Measurements from ENCODE around the gene TUBE1.

TUBE1 gene

GRCh38 chr6:112100561-112100960, 13.3 kb upstream of the TUBE1 start:
- Mint-ChIP-seq H3K27ac (no peak overlapping the region), H3K36me3 (ENCODE audit: low read depth) (no peaks in the 10 kb centered on the region)

GRCh38 chr6:112096901-112097300, 9.6 kb upstream of the TUBE1 start:
- Mint-ChIP-seq H3K4me3 (no peak overlapping the region), H3K4me1 (ENCODE audit: low read depth) (peaks cover 4% of the 10 kb centered on the region), H3K9me3 (no peaks in the 10 kb centered on the region), H3K27ac (no peak overlapping the region), H3K27me3 (peaks cover 7% of the 10 kb centered on the region), H3K36me3 (ENCODE audit: low read depth) (no peaks in the 10 kb centered on the region)
- intact Hi-C loops (cut with micrococcal nuclease): no loop called here

More at GRCh38 chr6:112100561-112100960, 13.3 kb upstream of the TUBE1 start:
- Mint-ChIP-seq H3K9me3 (peaks cover 9% of the 10 kb centered on the region), H3K4me1 (ENCODE audit: low read depth) (no peaks in the 10 kb centered on the region), H3K4me3 (no peak overlapping the region), H3K27me3 (peaks cover 14% of the 10 kb centered on the region)
- intact Hi-C loops (cut with micrococcal nuclease): no loop called here

GRCh38 chr6:112087916-112088315, 634 bp upstream of the TUBE1 start:
- H3K9me3 Mint-ChIP-seq: no peaks in the 10 kb centered on the region

DNA sequence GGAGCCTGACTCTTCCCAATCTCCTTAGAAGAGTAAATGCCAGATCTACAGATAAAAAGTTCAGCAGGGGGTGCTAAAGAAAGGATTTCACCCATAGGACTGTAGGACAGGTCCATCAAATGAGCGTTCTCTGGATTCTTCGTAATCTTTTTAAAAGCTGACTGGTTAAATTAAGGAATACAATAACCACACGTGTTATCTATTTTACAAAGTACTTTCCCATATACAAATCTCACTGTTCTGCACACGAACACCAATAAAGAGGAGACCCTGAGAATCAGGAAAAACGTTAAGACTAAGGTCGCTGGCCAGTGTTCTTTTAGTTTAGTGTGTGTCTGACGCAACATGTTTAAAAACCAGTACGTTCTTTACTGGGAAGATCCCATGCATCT, 542 bp downstream of the TUBE1 start:
- Mint-ChIP-seq H3K27me3 (peaks cover 8% of the 10 kb centered on the region), H3K4me1 (ENCODE audit: low read depth) (peaks cover 12% of the 10 kb centered on the region), H3K36me3 (ENCODE audit: low read depth) (no peaks in the 10 kb centered on the region), H3K4me3 (no peak overlapping the region), H3K27ac (no peak overlapping the region), H3K9me3 (no peaks in the 10 kb centered on the region)
- intact Hi-C loops (cut with micrococcal nuclease): loop anchor here (1.0 kb wide), 1 partner anchor 77 kb away; no protein-coding TSS in a partner anchor

More at GRCh38 chr6:112087916-112088315, 634 bp upstream of the TUBE1 start:
- H3K36me3 Mint-ChIP-seq (ENCODE audit: low read depth): no peaks in the 10 kb centered on the region
- peaks cover 8% of the 10 kb centered on the region for H3K27me3 Mint-ChIP-seq
- intact Hi-C loops (cut with micrococcal nuclease): loop anchor here (1.0 kb wide), 1 partner anchor 75 kb away; no protein-coding TSS in a partner anchor
- H3K4me1 Mint-ChIP-seq (ENCODE audit: low read depth): peaks cover 17% of the 10 kb centered on the region
- no peak overlapping the region for H3K4me3 Mint-ChIP-seq
- no peak overlapping the region for H3K27ac Mint-ChIP-seq

DNA sequence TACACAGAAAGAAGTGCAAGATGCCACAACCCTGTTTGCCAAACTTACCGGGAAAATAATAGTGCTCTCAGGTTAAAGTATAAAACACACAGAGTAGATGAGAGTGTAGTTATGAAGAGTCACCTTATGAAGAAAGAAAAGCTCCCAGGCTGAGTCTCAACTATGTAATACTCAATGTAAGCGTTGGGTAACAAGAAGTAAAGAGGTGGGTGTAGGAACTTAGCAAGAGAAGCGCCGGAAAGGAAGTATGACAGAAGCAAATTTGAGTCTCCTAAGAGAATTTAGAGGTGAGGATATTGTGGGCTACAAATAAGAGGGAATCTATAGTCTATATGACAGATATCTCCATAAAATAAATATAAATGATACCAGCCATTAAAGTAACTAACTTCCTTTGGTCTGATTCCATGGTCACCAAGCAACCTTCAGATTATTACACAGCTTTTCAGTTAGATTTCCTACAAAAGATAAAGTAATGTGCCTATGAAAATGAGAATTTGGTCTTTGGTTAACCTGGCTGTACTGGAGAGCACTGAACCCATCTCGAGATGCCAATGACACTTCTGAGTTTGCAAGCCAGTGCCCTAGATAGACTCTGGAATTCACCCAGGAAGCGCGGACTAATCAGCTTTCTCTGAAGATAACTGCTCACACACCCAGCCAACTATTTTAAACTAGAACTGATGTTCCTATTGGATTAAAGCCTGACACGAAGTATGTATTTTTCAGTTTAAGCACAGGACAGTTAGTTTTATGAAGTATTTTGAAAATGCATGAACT, 1.8 kb downstream of the TUBE1 start:
- intact Hi-C loops (cut with micrococcal nuclease): no loop called here
- Mint-ChIP-seq H3K9me3 (no peaks in the 10 kb centered on the region), H3K4me1 (ENCODE audit: low read depth) (peaks cover 9% of the 10 kb centered on the region), H3K27ac (no peak overlapping the region), H3K27me3 (peaks cover 8% of the 10 kb centered on the region), H3K36me3 (ENCODE audit: low read depth) (no peaks in the 10 kb centered on the region), H3K4me3 (no peak overlapping the region)

GRCh38 chr6:112081569-112081968, 5.7 kb downstream of the TUBE1 start:
- Mint-ChIP-seq H3K27ac (no peak overlapping the region), H3K36me3 (ENCODE audit: low read depth) (peaks cover 7% of the 10 kb centered on the region), H3K4me1 (ENCODE audit: low read depth) (peaks cover 9% of the 10 kb centered on the region), H3K4me3 (no peak overlapping the region), H3K27me3 (no peaks in the 10 kb centered on the region), H3K9me3 (no peaks in the 10 kb centered on the region)
- intact Hi-C loops (cut with micrococcal nuclease): no loop called here

DNA sequence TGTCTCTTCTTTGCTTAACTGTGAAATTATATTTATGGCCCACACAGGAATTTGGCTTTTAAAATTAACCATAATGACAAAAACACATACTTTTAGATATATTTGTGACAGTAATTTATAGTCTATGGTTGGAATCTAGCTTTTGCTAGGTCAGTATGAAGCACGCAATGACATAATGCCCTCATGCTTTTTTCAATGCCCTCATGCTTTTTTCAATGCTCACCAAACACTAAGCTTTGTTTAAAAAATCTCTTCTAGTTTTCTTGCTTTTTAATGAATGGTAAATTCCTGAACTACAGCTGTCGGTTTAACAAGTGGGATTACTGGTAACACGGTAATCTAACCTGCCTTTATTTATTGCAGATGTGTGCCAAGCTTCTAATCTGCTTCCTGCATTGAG, 20.7 kb downstream of the TUBE1 start:
- intact Hi-C loops (cut with micrococcal nuclease): no loop called here
- Mint-ChIP-seq H3K4me1 (ENCODE audit: low read depth) (no peaks in the 10 kb centered on the region), H3K36me3 (ENCODE audit: low read depth) (peaks cover 7% of the 10 kb centered on the region)

GRCh38 chr6:112065426-112065986, 21.8 kb downstream of the TUBE1 start:
- Mint-ChIP-seq H3K4me1 (ENCODE audit: low read depth) (no peaks in the 10 kb centered on the region), H3K27me3 (peaks cover 4% of the 10 kb centered on the region), H3K36me3 (ENCODE audit: low read depth) (peaks cover 7% of the 10 kb centered on the region), H3K27ac (no peak overlapping the region), H3K9me3 (no peaks in the 10 kb centered on the region), H3K4me3 (no peak overlapping the region)
- intact Hi-C loops (cut with micrococcal nuclease): no loop called here

More for the DNA sequence above, 20.7 kb downstream of the TUBE1 start:
- Mint-ChIP-seq H3K27ac (no peak overlapping the region), H3K4me3 (no peak overlapping the region), H3K9me3 (no peaks in the 10 kb centered on the region), H3K27me3 (peaks cover 4% of the 10 kb centered on the region)

DNA sequence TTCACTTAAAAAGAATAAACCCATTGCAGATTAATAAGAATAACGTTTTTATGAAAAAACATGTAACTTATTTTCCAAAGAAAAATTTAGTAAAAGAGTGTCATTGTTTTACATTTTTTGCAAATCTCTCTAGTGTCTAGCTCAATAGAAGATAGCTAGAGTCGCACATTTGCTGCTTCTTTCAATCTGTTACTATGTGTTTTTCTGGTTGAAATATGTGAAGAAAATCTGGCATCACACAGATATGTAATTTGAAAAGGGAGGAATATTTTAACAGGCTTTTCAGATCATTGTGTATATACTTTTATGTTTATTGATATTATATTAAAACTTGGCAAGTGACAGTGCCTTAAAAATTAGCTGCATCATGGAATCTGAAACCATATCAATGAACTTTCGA, 24.3 kb downstream of the TUBE1 start:
- no peaks in the 10 kb centered on the region for H3K36me3 Mint-ChIP-seq (ENCODE audit: low read depth)
- no peak overlapping the region for H3K27ac Mint-ChIP-seq
- H3K4me3 Mint-ChIP-seq: no peak overlapping the region
- intact Hi-C loops (cut with micrococcal nuclease): no loop called here
- H3K9me3 Mint-ChIP-seq: no peaks in the 10 kb centered on the region
- peaks cover 4% of the 10 kb centered on the region for H3K27me3 Mint-ChIP-seq
- H3K4me1 Mint-ChIP-seq (ENCODE audit: low read depth): no peaks in the 10 kb centered on the region

GRCh38 chr6:112061605-112062004, 25.7 kb downstream of the TUBE1 start:
- H3K9me3 Mint-ChIP-seq: no peaks in the 10 kb centered on the region
- no peaks in the 10 kb centered on the region for H3K36me3 Mint-ChIP-seq (ENCODE audit: low read depth)
- H3K4me1 Mint-ChIP-seq (ENCODE audit: low read depth): no peaks in the 10 kb centered on the region
- H3K27me3 Mint-ChIP-seq: peaks cover 4% of the 10 kb centered on the region
- H3K27ac Mint-ChIP-seq: no peak overlapping the region
- intact Hi-C loops (cut with micrococcal nuclease): no loop called here
- H3K4me3 Mint-ChIP-seq: no peak overlapping the region

DNA sequence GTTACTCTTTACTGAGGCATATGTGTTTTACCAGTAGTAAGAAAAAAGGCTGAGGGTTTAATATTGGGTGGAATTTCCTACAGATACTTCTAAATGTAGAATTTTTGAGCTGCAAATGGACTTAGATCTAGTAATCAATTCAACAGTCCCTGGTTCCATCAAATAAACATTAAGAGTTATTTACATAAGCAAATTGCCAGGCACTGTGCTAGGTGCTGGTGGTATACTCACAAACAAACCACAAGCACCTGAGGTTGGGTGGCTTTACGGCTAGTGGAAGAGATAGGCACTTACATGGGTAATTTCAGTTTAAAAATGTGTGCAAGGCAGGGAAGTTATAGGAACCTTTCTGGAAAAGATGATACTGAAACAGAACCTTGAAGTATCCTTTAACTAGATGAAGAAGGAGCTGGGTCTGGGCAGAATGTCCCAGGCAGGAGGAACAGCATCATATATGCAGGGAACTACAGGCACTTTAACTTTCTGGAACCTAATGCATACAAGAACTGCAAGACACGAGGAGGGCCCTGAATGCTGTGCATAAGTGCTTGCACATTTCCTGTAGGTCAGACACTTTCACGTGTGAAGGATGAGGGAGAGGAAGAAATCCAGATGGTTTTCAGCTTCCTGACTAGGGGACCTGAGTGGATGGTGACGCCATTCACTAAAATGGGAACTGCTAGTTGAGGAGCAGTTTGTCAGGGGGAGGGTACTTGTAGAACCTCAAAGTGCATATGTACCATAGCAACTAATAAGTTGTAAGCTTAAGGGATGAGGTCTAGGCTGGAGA, 28.8 kb downstream of the TUBE1 start:
- Mint-ChIP-seq H3K27me3 (peaks cover 1% of the 10 kb centered on the region), H3K27ac (no peak overlapping the region), H3K36me3 (ENCODE audit: low read depth) (no peaks in the 10 kb centered on the region), H3K4me3 (no peak overlapping the region), H3K9me3 (no peaks in the 10 kb centered on the region), H3K4me1 (ENCODE audit: low read depth) (peaks cover 12% of the 10 kb centered on the region)
- intact Hi-C loops (cut with micrococcal nuclease): no loop called here

DNA sequence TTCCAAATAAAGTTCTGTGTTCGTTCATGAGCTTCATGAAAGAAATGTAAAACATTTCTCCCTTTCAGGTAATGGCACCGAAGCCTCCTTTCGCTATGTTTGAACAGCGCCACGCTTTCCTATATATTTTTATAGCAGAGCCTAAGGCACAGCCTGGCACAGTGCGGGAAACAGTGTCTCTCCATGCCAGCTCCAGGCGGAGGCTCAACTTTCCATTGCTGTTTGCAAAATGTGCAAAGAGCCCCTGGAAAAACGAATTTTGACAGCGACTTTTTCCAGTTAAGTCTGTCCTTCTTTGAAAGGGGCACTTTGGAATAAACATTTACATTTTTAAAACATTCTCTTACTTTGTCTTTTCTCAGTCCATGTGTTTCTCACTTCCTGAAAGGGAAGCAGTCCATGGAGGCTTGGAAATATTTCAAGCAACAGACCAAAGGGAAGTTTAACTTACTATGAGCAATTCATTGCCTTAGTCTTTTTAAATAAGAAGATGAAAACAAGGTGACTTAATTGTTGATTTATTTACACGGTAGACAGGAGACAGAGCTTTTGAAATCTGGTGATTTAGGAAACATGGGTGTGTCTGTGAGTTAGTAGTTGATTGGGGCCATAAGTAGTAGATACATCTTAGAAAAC, 32.6 kb downstream of the TUBE1 start:
- H3K27me3 Mint-ChIP-seq: peaks cover 1% of the 10 kb centered on the region
- H3K36me3 Mint-ChIP-seq (ENCODE audit: low read depth): no peaks in the 10 kb centered on the region
- intact Hi-C loops (cut with micrococcal nuclease): no loop called here
- no peak overlapping the region for H3K27ac Mint-ChIP-seq
- no peak overlapping the region for H3K4me3 Mint-ChIP-seq
- H3K4me1 Mint-ChIP-seq (ENCODE audit: low read depth): peaks cover 12% of the 10 kb centered on the region
- H3K9me3 Mint-ChIP-seq: no peaks in the 10 kb centered on the region

DNA sequence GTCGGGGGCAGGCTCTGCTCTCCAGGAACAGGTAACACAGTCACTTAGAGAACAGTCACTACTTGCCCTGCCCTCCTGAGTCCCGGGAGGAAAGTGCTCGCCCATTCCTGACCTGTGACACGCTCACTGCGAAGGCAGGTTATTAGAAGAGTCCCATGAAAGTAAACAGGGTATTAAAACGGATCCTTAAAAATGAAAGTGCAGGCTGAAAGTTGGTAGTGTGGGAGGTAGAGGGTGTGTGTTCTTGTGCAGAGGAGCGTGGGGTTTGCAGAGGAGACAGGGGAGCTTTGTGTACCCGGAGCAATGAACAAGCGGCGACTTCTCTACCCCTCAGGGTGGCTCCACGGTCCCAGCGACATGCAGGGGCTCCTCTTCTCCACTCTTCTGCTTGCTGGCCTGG, 33.3 kb downstream of the TUBE1 start, which contains the start of gene CCN6:
Gene CCN6, plus strand, starts transcription at position 104 of the 400 bp plus-strand sequence. Its CDS starts 254 bp downstream, at position 358.
- intact Hi-C loops (cut with micrococcal nuclease): no loop called here
- Mint-ChIP-seq H3K9me3 (no peaks in the 10 kb centered on the region), H3K27me3 (peaks cover 1% of the 10 kb centered on the region), H3K36me3 (ENCODE audit: low read depth) (no peaks in the 10 kb centered on the region), H3K4me1 (ENCODE audit: low read depth) (peaks cover 16% of the 10 kb centered on the region), H3K27ac (no peak within 1 kb of the TSS), H3K4me3 (no peak within 1 kb of the TSS)
